ENCODE data around the gene ZNF211. TPM values are rescaled to one million over a fixed set of nuclear protein-coding genes. Genes with fewer than 3 reads are reported as not detected.
A peak's percentile ranks its signal among the peaks of the same experiment; 100 is the strongest.

The ZNF211 gene
- total and polyA plus RNA-seq, 10 of the 15 experiments (the other 5 are each of a cell fraction or from before 2014, with no cell fraction given) = 2.1 to 20.6 (median 9.3) TPM

GRCh38 chr19:57583521-57584416 lies 49.2 kb upstream of the ZNF211 start, which contains the start of gene ZIK1:
Gene ZIK1, plus strand, starts transcription at chr19:57584145. Its CDS starts 212 bp downstream, at chr19:57584357.
- H3K4me2 ChIP-seq (ENCODE audit: control insufficient read depth, insufficient read depth) = peak within 1 kb of the TSS; percentile 92
- in situ Hi-C loops (cut with MboI) = no loop called here
- intact Hi-C loops (cut with micrococcal nuclease; ENCODE audit: unreplicated experiment) = no loop called here
- DNase-seq (ENCODE audit: low read depth, low spot score) = peak; percentile 61
- H3K27me3 ChIP-seq (replicated peaks in 1 of 2; ENCODE audit: control insufficient read depth in 2 of 2, insufficient read depth in 2 of 2, low read length in 1 of 2) = no peaks in the 10 kb centered on the region
- H3K27ac ChIP-seq (ENCODE audit: control insufficient read depth, insufficient read depth) = no peak within 1 kb of the TSS
- no peaks in the 10 kb centered on the region for H3K79me2 ChIP-seq (ENCODE audit: control insufficient read depth, insufficient read depth, low read length)
- peak within 1 kb of the TSS; percentile 77 for H3K4me3 ChIP-seq
- WGBS (ENCODE audit: insufficient coverage, insufficient replicate concordance, low lambda C conversion rate, missing lambda C conversion rate) = 20% methylated on average over 61 of the region's 76 CpGs
- RAD21 ChIA-PET (ENCODE audit: unreplicated experiment) = no interaction called here
- CTCF ChIA-PET = no interaction called here
- H3K4me1 ChIP-seq (ENCODE audit: control insufficient read depth, insufficient read depth, low read length) = peaks cover 6% of the 10 kb centered on the region; the same call in 1 of the 2 replicates
- no peaks in the 10 kb centered on the region for H3K36me3 ChIP-seq (ENCODE audit: control insufficient read depth in 2 of 2, insufficient read depth in 2 of 2, low read length in 1 of 2)
- SMC1A ChIA-PET (ENCODE audit: uncharacterized antibody, unreplicated experiment) = no interaction called here
- H4K20me1 ChIP-seq (ENCODE audit: control insufficient read depth, insufficient read depth) = no peaks in the 10 kb centered on the region
- peak within 1 kb of the TSS; percentile 90 for H2AFZ ChIP-seq (ENCODE audit: control insufficient read depth, low read depth, low read length)
- POLR2A ChIA-PET = no interaction called here
- peaks cover 36% of the 10 kb centered on the region for H3K9me3 ChIP-seq (replicated peaks; ENCODE audit: control insufficient read depth, insufficient read depth, low read length)
- no TSS peak for BruUV-seq (replicated peaks)
- H3K9ac ChIP-seq (ENCODE audit: control insufficient read depth, insufficient read depth, low read length) = peak within 1 kb of the TSS; percentile 32; the same call in 1 of the 2 replicates
- ATAC-seq = peak; percentile 93
- peak; percentile 92 for FAIRE-seq
- peak; percentile 94 for TF ChIP-seq GABPA (IDR thresholded peaks at IDR 0.05; ENCODE audit: low read depth)
- peak; percentile 80 for TF ChIP-seq YY1 (IDR thresholded peaks at IDR 0.05; ENCODE audit: low read depth, low read length)
- peak; percentile 57 for TF ChIP-seq KLF5 (IDR thresholded peaks at IDR 0.05; ENCODE audit: partially characterized antibody)
- peak; percentile 46 for TF ChIP-seq USF1 (IDR thresholded peaks at IDR 0.05; ENCODE audit: borderline replicate concordance, extremely low read length, insufficient read depth, low read depth, low read length)
- no peak for TF ChIP-seq PML (IDR thresholded peaks at IDR 0.05; ENCODE audit: low read length)
- TF ChIP-seq TARDBP (IDR thresholded peaks at IDR 0.05; ENCODE audit: borderline replicate concordance) = 0 out of 2 replicates have a peak, but pooled peaks have one; percentile 45
- no peak for TF ChIP-seq POU2F2 (IDR thresholded peaks at IDR 0.05; ENCODE audit: borderline replicate concordance, low read depth, low read length)
- peak; percentile 92 for TF ChIP-seq ZBTB40 (IDR thresholded peaks at IDR 0.05; ENCODE audit: borderline replicate concordance)
- peak; percentile 67; the same call in 1 of the 2 replicates for TF ChIP-seq CBX5 (IDR thresholded peaks at IDR 0.05; ENCODE audit: low read depth)
- peak; percentile 83 for TF ChIP-seq CHD2 (IDR thresholded peaks at IDR 0.05; ENCODE audit: borderline replicate concordance, low read depth, low read length)
- peak; percentile 56; the same call in 1 of the 2 replicates for TF ChIP-seq ZNF687 (IDR thresholded peaks at IDR 0.05)
- peak; percentile 68 for TF ChIP-seq POLR2A (IDR thresholded peaks at IDR 0.05; ENCODE audit: low read depth, low read length)
- TF ChIP-seq ATF7 (IDR thresholded peaks at IDR 0.05; ENCODE audit: low read depth) = no peak
- 0 out of 2 replicates have a peak, but pooled peaks have one; percentile 75 for TF ChIP-seq CREB1 (IDR thresholded peaks at IDR 0.05; ENCODE audit: low read depth)
- TF ChIP-seq SUPT20H (IDR thresholded peaks at IDR 0.05; ENCODE audit: borderline replicate concordance, control insufficient read depth, low read depth, low read length) = no peak
